ENCODE measurements around the gene POU3F3. TPM values are rescaled to one million over a fixed set of nuclear protein-coding genes. Genes with fewer than 3 reads are reported as not detected.

Gene POU3F3
- total RNA-seq, 2 experiments from 2014 or later, result not detected

DNA sequence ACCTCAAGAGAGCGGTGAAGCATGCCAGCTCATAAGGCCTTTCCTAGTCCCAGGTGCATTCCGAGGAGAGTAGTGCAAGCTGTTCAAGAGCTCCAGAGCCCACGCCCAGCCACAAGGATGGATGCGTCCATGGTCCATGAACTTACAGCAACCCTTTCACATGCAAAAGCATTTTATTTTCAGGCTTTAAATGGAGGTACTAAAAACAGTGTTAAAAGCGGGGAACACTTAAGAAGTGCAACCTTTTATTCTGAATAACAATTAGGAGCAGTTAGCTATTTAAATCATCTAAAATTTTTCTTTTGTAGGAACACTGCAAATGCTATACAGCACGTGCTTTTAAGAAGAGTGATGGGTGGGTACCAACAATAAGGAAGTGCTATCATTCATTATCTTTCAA lies 33.8 kb downstream of the POU3F3 start:
- peaks cover 7% of the 10 kb centered on the region for H3K4me1 Mint-ChIP-seq
- POLR2A ChIA-PET, result no interaction called here
- H3K36me3 Mint-ChIP-seq, result no peaks in the 10 kb centered on the region
- no peak for DNase-seq
- no peak overlapping the region for H3K27ac Mint-ChIP-seq
- no peaks in the 10 kb centered on the region for H3K9me3 Mint-ChIP-seq
- no peak for ATAC-seq (ENCODE audit: low read depth)
- H3K4me3 Mint-ChIP-seq, result no peak overlapping the region
- peaks cover 2% of the 10 kb centered on the region for H3K27me3 Mint-ChIP-seq

DNA sequence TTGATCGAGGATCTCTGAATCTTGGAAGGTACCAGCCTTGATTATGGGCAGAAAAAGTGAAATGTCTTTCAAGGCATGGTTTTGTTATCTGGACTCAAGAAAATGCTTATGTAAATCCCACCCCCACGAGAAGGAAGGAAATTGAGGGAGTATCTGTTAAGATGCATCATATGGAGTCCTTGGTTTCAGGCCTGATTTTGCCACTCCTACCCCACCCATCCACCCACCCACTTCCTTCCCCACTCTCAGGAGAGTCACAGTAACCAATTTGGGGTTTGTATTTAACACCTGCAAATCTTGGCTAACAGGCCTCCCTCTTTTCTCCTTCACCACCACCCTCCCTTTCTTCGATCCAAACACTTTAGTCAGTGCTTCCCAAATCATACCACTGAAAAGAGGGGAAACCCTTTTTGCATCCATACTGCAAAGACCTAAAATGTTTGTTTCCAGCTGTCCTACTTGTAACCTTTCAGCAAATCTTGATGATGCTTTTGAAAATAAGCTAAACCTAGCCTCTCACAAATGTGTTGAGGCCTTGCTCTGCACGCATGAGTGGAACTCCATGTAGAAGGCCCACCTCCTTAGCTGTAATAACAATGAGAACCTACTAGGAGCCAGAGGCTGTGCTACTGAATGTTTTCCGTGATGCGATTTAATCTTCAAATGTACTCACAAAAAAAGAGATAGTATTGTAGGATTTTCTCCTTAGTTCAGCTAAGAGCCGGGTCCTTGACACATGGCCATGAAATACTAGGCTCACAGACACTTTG lies 34.8 kb downstream of the POU3F3 start:
- Mint-ChIP-seq H3K4me3 (no peak overlapping the region), H3K4me1 (peaks cover 7% of the 10 kb centered on the region), H3K27ac (no peak overlapping the region), H3K27me3 (no peaks in the 10 kb centered on the region), H3K9me3 (no peaks in the 10 kb centered on the region), H3K36me3 (no peaks in the 10 kb centered on the region)
- ATAC-seq (ENCODE audit: low read depth) (no peak), DNase-seq (no peak)
- POLR2A ChIA-PET, result no interaction called here

DNA sequence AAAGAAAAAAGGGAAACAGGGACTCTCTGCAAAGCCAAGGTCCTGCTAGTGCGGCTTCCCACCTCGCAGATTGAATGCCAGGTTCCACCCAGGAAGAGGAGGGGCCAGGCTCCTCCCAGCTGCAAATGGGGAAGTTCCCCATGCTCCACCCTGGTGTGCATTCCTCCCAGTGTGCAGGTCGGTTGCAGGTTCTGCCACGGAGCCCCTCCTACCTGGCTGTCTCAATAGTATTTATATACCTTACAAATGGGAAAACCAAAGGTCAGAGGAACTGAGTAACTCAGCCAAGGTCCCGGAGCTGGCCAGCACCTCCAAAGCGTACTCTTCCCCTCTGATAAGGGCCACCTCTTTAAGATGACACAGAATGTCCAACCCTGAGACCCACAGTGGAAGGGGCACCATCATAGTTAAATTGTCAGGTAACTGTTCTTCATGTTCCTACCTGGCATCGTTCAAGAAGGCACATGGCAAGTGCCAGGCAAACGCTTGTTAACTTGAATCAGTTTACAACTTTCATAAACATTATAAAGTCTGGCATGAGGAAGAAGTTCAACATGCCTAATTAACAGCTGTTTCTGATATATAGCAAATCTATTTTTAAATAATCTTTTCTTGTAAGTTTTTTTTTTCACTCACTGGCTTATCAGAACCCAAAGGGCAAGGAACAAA lies 35.5 kb downstream of the POU3F3 start:
- POLR2A ChIA-PET, result no interaction called here
- H3K27me3 Mint-ChIP-seq, result peaks cover 3% of the 10 kb centered on the region

DNA sequence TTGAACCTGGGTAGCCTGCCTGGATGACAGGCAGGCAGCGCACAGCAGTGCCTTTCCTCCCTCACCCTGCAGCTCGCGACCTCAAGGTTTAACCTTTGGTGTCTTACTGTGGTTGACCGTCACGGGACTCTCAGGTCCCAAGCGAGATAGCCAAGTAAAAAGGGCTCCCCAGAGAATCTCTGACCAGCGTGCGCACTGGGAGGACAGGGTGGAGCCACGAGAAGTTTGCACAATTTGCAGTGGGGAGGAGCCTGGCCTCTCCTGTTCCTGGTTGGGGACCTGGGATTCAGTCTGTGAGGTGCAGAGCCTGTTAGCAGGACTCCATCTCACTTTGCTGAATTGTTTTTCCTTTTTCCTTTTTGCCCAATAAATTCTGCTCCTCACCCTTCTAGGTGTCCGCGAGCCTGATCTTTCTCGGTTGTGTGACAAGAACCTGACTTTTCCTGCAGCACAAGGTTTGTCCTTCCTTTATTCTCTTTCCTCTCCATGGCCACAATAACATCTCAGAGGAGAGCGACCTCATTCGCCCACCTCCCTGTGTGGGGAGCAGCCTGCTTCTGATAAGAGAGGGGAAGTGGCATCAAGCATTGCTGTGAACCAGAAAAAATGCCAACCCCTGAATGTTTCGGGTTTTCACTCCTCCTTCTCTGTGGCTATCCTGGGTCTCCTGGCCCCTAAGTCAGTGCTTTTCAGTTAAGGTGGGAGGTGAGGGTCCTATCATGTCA lies 36.2 kb downstream of the POU3F3 start:
- no peak for ATAC-seq (ENCODE audit: low read depth)
- Mint-ChIP-seq H3K27ac (no peak overlapping the region), H3K27me3 (peaks cover 8% of the 10 kb centered on the region), H3K4me1 (peaks cover 7% of the 10 kb centered on the region), H3K9me3 (no peaks in the 10 kb centered on the region), H3K4me3 (no peak overlapping the region), H3K36me3 (no peaks in the 10 kb centered on the region)
- POLR2A ChIA-PET, result no interaction called here
- no peak for DNase-seq

More for the DNA sequence above, 35.5 kb downstream of the POU3F3 start:
- Mint-ChIP-seq H3K4me3 (no peak overlapping the region), H3K4me1 (peaks cover 7% of the 10 kb centered on the region), H3K9me3 (no peaks in the 10 kb centered on the region), H3K27ac (no peak overlapping the region), H3K36me3 (no peaks in the 10 kb centered on the region)
- DNase-seq (no peak), ATAC-seq (ENCODE audit: low read depth) (no peak)

DNA sequence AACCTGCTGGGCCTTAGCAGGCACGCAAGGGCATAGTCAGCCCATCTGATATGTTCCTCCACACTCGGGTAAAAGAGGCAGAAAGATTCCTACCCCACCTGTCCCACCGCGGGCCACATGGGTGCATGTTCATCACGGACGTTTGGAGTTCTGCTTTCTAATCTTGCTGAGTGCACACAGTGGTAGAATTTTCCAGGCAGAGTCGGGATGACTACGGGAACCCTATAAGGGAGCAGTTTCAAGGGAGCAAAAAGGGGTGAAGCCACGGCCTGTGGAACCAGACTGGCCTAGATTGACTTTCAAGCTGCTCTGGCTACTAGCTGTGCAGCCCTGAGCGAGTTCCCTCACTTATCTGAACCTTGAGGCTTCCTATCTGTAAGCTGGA lies 36.8 kb downstream of the POU3F3 start:
- H3K9me3 Mint-ChIP-seq, result no peaks in the 10 kb centered on the region
- DNase-seq (no peak), ATAC-seq (ENCODE audit: low read depth) (no peak)
- peaks cover 8% of the 10 kb centered on the region for H3K27me3 Mint-ChIP-seq
- no peak overlapping the region for H3K4me3 Mint-ChIP-seq
- POLR2A ChIA-PET, result no interaction called here
- peaks cover 7% of the 10 kb centered on the region for H3K4me1 Mint-ChIP-seq
- H3K36me3 Mint-ChIP-seq, result no peaks in the 10 kb centered on the region
- no peak overlapping the region for H3K27ac Mint-ChIP-seq

DNA sequence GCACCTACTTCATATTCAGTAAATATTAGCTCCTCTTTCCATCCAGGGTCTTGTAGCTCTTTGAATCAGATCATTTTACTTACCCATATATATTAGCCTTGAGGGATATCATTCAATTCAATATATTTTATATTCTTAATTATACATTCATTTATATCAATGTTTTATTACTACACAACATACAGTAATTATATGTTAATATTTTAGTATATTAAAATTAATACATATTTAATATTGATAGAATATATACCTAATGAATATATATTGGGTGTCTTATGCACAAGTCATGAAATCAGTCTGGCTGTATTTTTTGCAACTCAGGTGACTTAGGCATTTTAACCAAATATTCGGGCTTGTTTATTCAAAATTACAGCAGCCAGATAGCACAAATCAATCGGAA lies 37.2 kb downstream of the POU3F3 start:
- Mint-ChIP-seq H3K27me3 (peaks cover 10% of the 10 kb centered on the region), H3K4me1 (peaks cover 7% of the 10 kb centered on the region), H3K4me3 (no peak overlapping the region), H3K9me3 (no peaks in the 10 kb centered on the region), H3K27ac (no peak overlapping the region), H3K36me3 (no peaks in the 10 kb centered on the region)
- POLR2A ChIA-PET, result no interaction called here
- DNase-seq (no peak), ATAC-seq (ENCODE audit: low read depth) (no peak)

DNA sequence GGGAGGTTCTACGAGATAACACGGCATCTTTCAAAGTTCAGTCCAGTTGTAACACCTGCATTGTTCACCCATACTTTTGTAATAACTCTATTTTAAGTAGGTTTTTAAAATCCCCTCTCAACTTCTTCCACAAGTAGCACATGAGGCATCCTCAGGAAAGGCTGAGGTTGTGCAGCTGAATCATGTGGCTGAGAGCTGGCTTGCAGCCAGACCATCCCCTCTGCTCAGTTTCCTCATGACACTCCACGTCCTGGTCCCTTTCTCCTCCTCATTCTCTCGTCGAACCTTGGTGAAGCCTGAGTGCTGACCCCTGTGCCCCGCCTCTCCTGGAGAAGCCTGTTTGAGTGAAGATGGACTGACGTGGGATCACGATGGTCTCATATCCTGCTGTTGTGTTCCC lies 42.5 kb downstream of the POU3F3 start:
- no peaks in the 10 kb centered on the region for H3K36me3 Mint-ChIP-seq
- H3K27ac Mint-ChIP-seq, result no peak overlapping the region
- no peaks in the 10 kb centered on the region for H3K9me3 Mint-ChIP-seq
- H3K4me1 Mint-ChIP-seq, result no peaks in the 10 kb centered on the region
- no peak for DNase-seq
- H3K27me3 Mint-ChIP-seq, result peaks cover 12% of the 10 kb centered on the region
- ATAC-seq (ENCODE audit: low read depth), result no peak
- POLR2A ChIA-PET, result no interaction called here
- H3K4me3 Mint-ChIP-seq, result no peak overlapping the region

DNA sequence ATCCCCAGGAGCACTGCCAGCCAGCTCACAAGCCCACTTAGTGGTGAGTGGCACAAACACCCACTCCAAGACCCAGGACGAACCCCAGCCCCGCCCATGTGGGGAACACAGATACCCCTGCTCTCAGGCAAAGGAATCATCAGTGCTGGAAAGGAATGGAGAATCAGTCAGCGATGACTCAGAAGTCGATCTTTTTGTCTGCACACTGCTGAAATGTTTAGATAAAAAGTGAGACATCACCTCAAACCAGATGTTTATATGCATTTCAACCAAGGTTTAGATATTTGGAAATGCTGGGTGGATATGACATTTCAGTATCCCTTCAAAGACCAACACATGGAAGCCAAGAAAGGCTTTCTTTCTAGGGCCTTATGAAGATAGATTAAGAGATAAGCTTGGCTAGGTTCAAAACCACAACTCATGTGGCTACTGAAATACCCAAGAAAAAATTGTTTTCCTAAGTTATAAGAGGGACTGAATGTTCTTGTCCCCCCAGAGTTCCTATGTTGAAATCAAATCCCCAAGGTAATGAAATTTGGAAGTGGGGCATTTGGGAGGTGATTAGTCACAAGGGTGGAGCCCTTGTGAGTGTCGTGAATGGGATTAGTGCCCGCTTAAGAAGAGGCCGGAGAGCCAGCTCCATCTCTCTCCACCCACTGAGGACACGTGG lies 43.7 kb downstream of the POU3F3 start:
- H3K4me3 Mint-ChIP-seq, result no peak overlapping the region
- no peaks in the 10 kb centered on the region for H3K4me1 Mint-ChIP-seq
- ATAC-seq (ENCODE audit: low read depth) (no peak), DNase-seq (no peak)
- no peak overlapping the region for H3K27ac Mint-ChIP-seq
- H3K27me3 Mint-ChIP-seq, result peaks cover 12% of the 10 kb centered on the region
- no peaks in the 10 kb centered on the region for H3K9me3 Mint-ChIP-seq
- no peaks in the 10 kb centered on the region for H3K36me3 Mint-ChIP-seq
- POLR2A ChIA-PET, result no interaction called here

DNA sequence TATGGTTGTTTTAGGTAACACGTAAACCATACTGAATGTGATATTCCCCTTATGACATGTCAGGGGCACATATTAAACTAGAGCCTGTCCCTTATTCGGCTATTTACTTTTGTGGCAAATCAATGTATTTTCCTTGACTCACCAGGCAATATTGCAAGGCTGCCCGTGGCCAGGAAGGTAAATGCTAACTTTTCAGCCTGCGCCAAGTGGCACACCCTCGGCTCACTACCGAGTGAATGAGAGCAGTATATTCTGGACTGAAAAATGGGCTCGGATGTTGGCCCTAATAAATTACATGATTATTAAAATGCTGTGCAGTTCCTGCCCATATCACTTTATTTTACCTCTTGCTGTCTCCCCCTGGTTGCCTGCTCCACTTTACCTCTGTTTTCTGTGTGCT lies 46.7 kb downstream of the POU3F3 start:
- DNase-seq (no peak), ATAC-seq (ENCODE audit: low read depth) (no peak)
- POLR2A ChIA-PET, result no interaction called here
- Mint-ChIP-seq H3K9me3 (no peaks in the 10 kb centered on the region), H3K4me1 (no peaks in the 10 kb centered on the region), H3K4me3 (no peak overlapping the region), H3K27me3 (peaks cover 7% of the 10 kb centered on the region), H3K36me3 (no peaks in the 10 kb centered on the region), H3K27ac (no peak overlapping the region)

DNA sequence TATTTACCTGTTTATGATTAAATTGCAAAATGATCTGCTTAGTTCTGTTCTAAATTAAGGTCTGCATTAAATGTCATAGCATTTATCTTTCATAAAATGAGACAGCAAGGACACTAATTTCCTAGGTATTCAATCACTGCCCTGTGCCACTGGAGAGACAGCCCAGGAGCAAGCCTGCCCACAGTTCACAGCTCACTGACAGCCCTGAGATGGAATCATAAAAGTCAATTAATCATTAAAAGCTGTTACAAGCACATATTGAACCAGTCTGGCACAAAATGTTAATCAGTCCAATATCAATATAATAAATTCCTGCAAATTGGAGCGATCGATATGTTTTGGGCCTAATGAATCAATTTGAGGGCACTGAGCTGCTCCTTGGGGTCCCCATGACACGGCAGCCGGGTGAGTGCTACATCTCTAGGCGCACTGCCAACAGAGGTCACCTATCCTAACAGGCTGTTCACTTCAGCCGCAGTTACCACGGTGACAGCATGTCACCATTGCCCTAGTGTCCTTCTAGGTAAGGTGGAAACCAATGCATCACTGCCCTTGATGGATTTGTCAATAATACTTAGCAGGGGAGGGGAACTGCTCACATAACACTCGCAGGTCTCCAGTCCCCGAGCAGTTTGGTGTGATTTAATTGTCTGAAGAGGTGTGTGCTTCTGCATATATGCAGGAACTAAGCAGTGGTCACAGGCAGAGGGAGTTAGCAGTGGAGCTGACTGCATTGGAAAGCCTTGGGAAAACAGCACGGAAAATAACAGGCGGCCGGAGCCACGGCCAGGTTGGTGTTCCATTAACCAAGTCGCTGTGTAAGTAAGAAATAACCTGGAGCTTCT lies 47.3 kb downstream of the POU3F3 start:
- POLR2A ChIA-PET, result no interaction called here
- no peaks in the 10 kb centered on the region for H3K9me3 Mint-ChIP-seq
- no peak for DNase-seq
- no peaks in the 10 kb centered on the region for H3K36me3 Mint-ChIP-seq
- no peak overlapping the region for H3K4me3 Mint-ChIP-seq
- peaks cover 9% of the 10 kb centered on the region for H3K27me3 Mint-ChIP-seq
- no peak for ATAC-seq (ENCODE audit: low read depth)
- H3K4me1 Mint-ChIP-seq, result no peaks in the 10 kb centered on the region
- no peak overlapping the region for H3K27ac Mint-ChIP-seq

DNA sequence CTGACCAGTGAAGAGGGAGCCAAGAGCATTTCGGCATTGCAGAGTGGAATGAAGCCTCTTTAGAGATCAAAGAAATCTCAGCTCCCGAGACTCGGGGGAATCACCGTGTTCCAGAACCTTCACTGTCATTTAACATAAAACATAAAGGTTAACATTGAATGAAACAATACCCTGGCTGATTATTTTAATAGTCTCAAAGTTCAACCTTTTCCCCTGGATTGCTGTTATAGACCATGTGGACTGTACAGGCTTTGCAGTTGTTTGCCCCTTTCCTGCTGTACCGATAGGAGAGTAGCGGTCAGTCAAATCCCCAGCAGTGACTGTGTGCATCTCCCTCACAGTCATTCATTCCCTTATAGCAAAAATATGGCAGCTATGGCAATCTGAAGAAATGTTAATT lies 48.4 kb downstream of the POU3F3 start:
- Mint-ChIP-seq H3K9me3 (no peaks in the 10 kb centered on the region), H3K4me3 (no peak overlapping the region), H3K27me3 (peaks cover 13% of the 10 kb centered on the region), H3K36me3 (no peaks in the 10 kb centered on the region), H3K27ac (no peak overlapping the region), H3K4me1 (no peaks in the 10 kb centered on the region)
- POLR2A ChIA-PET, result no interaction called here
- no peak for DNase-seq
- no peak for ATAC-seq (ENCODE audit: low read depth)
